Amniotic epithelial cell (primary cell): Measurements from ENCODE around the gene GPN1.
A peak's percentile ranks its signal among the peaks of the same experiment; 100 is the strongest.
"Not testable (repeated sequence)": the region's sequence is repeated elsewhere in the genome, so short reads cannot be mapped to it uniquely, and the experiment has no call there.

Source experiments
- DNase-seq: peaks from one replicate; pipeline ENCODE4 v3.0.0-alpha.2; 2010; ENCODE audit warnings: low read depth

Gene GPN1

GRCh38 chr2:27627963-27628766 is 685 bp upstream of the GPN1 start:
- peak; percentile 96 for DNase-seq

- not testable (repeated sequence) for DNase-seq
Observed at GRCh38 chr2:27630257-27630656, 1.4 kb downstream of the GPN1 start.

DNA sequence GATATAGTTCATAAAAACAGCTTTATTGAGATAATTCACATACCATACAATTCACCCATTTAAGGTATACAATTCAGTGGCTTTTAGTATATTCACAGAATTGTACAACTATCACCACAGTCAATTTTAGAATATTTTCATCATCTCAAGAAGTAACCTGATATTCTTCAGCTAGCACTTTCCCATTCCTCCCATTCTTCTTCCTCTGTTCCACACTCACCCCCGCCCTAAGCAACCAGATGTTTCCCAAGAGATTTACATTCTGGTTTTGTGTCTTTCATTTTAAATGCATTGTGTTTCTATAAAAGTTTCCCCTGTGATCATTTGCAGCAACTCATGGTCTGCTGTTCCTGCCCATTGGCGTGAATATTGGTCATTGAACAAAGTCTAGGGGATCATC is 5.4 kb downstream of the GPN1 start:
- no peak for DNase-seq

DNA sequence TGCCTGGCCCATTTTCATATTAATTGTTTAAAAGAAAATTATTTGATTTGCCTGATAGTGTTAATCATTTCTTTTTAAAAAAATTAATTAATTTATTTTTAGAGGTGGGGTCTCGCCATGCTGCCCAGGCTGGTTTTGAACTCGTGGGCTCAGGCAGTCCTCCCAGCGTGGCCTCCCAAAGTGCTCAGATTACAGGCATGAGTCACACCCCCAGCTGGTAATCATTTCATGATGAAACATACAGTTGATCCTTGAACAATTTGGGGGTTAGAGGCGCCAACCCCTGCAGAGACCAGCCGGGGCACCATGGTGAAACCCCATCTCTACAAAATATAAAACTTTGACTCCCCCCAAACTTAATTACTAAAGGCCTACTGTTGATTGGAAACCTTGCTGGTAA is 7.9 kb downstream of the GPN1 start:
- no peak for DNase-seq

DNA sequence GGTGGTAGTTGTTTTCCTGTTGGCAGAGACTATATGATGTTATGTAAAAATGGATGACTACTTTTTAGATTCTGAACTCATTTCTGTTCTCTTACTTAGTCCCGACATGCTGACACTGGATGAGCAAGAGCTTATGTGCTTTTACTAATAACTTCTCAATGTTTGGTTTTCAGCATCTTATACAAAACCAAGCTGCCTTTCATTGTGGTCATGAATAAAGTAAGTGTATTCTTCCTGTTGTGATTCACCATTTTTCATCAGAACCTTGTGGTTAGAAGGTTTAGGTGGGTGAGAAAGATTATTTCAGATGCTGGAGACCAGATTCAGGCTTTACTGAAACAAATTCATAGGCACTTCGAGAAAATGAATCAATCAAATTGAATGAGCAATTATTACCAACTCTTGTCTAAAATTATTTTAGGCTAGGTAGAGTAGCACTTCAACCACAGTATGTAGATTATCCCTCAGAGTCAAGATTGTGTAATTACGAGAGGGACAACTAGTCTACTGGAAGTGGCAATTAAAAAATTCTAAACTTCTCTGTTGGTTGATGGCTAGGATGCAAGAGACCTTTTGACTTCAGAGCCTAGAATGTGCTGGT is 9.3 kb downstream of the GPN1 start:
- peak; percentile 87 for DNase-seq

DNA sequence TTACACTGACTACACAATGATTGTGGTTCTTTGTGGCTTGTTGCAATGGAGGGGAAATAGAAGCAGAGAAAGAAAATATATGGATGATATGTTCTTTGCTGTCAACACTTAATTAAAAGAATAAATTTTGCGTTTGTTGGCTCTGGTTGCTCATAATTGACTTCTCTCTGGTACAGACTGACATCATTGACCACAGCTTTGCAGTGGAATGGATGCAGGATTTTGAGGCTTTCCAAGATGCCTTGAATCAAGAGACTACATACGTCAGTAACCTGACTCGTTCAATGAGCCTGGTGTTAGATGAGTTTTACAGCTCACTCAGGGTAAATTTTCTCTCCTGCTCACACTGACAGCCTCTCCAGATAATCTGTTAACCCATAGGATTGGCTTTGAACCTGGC is 9.9 kb downstream of the GPN1 start:
- DNase-seq: peak; percentile 95

DNA sequence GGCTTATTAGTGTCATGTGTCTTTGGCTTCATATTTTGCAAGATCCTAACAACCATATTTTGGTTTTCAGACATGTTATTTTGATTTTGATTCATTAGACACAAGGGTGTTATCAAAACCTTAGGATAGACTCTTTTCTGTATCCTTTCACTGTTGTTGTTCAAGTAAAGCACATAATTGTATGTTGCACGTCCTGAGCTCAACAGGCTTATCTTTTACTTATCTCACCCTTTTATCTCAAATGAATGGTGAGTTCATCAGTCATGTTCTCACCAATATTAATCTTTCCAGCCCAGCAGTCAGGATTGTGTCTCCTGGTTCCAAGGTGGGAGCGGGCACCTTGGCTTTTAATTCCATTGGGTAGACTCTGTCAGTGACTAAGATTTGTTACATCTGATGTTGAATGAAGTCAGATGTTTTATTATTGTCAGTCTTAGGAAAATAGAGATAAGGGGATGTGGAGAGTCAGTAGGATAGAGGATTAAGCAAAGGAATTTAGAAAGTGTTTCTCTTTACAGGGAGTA is 11.9 kb downstream of the GPN1 start:
- peak; percentile 88 for DNase-seq

DNA sequence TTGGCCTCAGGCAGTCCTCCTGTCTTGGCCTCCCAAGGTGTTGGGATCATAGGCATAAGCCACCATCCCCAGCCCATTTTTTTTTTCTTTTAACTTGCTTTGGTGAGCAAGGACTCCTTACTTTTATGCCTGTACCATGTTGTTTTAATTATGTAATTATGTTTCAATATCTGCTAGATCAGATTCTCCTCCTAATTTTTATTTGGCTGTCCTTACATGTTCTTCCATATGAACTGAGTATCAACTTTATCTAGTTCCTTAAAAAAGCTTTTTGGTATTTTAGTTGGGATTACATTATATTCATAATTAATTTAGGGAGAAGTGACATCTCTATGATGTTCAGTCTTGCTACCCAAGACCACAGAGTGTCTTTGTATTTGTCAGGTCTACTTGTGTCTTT is 16.3 kb downstream of the GPN1 start:
- DNase-seq: no peak

DNA sequence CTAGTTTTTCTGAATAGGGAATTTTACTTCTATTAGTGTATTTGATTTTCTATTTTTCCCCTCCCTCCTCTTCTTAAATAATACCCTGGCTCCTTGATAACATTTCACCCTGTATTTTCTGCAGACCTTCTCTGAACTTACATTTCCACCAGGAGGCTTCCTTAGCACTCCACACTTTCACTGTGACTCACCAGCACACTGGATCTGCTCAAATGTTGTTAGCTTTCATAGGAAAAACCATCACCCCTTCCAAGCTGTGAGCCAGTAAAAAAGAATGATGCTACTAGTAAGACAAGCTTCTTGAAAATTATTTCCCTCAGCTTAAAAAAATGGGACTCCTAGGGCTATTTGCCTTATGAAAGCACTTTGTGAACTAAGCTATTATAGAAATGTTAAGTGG is 18.4 kb downstream of the GPN1 start:
- DNase-seq: peak; percentile 26

DNA sequence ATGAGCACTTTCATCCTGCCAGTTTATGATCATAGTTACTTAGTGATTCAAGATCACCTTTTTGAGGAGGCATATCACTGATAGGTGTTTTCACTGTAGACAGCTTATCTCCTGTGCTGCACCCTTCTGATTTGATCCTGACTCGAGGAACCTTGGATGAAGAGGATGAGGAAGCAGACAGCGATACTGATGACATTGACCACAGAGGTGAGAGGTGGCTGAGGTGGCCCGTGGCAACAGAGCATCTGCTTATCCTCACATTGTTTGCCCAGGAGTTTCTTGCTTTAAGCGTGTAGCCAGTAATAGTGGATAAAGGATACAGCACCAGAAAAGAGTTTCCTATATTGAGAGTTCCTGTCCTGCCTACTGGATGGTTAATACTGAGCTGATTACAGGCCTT is 18.9 kb downstream of the GPN1 start:
- DNase-seq: no peak

DNA sequence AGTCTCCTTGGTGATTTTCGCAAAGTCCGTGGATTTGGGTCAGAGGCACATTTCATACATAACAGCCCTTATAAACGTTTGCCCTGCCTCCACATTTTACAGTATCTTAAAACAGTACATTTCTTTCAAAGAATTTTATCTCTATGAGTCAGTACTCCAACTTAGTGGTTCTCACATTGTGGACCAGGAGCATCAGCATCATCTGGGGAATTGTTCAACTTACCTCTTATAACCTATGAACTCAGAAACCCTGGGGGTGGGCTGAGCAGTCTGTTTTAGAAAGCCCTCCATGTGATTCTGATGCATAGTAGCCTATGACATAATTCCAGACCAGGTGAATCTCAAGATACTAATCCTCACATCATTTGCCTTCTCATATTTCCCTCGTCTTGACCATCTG is 22.2 kb downstream of the GPN1 start:
- peak; percentile 49 for DNase-seq

DNA sequence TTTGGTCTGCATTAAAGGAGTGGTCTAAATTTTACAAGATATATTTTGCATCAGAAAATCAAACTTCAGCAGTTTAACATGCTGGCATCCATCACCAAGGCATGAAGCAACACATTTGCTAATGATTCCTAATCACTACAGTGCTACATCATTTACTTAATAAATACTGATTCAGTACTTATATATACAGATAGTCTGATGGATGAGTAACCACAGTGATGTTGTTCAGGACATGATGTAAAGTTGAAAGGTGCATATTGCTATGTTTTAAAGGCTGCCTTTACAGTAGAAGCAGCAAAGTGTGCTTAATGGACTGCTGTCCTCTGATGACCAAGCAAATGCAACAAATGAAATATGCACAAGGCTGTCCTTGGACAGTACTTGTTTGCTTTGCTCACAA is 23.5 kb downstream of the GPN1 start:
- no peak for DNase-seq

- DNase-seq: no peak
Observed at GRCh38 chr2:27652790-27653189, 23.9 kb downstream of the GPN1 start.

- DNase-seq: peak; percentile 61
Observed at GRCh38 chr2:27653397-27653796, 24.5 kb downstream of the GPN1 start.

GRCh38 chr2:27655155-27655951 is 26.5 kb downstream of the GPN1 start:
- DNase-seq: peak; percentile 51

DNA sequence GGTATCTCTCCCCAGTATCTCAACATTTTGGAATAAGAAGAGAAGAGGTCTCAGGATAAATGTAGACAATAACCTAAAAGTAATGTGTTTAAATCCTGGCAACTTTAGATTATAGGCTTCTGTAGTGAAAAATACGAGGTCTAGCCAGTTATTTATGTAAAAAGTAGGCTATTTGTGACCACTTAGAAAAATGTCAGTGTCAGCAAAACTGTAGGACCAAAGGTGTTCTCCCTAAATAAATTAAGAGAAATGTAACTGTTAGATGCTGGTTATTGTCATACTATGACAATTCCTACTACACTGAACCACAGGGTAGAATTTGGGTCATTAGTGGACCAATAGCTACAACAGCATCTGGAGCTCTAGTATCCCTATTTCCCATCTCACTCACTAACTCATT is 32.5 kb downstream of the GPN1 start:
- no peak for DNase-seq

GRCh38 chr2:27663285-27664153 is 34.7 kb downstream of the GPN1 start, which contains the start of the genes SLC4A1AP and SUPT7L:
SLC4A1AP (plus strand) TSS chr2:27663889; CDS start chr2:27663915, 26 bp downstream.
SUPT7L (minus strand) TSS chr2:27663614; CDS start chr2:27662192, 1,422 bp downstream.
- peak; percentile 85 for DNase-seq

GRCh38 chr2:27664154-27664574 is 35.3 kb downstream of the GPN1 start:
- DNase-seq: no peak

DNA sequence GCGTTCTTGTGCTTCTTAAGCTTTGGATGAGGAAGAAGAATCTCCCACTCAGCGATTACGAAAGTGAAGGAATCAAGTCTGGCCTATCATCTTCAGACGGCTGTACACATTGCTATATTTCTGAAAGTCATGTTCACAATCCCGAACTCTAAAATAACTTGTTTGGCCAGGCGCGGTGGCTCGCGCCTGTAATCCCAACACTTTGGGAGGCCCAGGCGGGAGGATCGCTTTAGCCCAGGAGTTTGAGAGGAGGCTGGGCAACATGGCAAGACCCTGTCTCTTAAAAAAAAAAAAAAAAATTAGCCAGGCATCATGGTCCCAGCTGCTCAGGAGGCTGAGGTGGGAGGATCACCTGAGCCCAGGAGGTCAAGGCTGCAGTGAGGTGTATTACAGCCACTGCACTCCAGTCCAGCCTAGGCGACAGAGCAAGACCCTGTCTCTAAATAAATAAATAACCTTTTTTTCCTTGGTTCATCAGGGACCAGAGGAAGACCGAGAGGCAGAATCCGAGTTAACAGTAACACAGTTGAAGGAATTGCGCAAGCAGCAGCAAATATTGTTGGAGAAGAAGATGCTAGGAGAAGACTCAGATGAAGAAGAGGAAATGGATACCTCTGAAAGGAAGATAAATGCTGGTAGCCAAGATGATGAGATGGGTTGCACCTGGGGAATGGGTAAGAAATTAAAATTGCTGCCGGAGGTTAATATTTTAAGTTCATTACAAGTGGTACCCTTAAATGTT is 35.9 kb downstream of the GPN1 start:
- no peak for DNase-seq

- no peak for DNase-seq
Observed at GRCh38 chr2:27667446-27667845, 38.6 kb downstream of the GPN1 start.

DNA sequence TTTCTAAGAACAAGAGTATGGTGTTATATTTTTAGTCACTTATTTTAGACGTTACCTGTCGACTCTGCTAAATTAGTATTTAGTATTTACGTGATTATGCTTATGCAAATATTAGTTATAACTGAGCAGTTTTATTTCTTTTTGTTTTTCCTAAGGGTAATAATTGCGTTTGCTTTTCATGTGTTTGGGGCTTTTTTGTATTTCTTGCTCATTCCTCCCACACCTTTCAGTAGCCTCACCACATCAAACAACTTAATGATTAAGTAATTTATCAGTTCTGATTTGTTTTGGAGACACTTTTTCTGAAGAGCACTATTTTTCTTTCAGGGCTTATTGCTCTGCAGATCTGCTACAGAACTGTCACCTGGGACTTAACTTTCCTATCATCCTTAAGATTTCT is 42.4 kb downstream of the GPN1 start:
- no peak for DNase-seq
